OCI-LY1 (cell line): ENCODE measurements around the gene LMO1.

Source experiments
- H2AFZ ChIP-seq: fragments of 200-600 bp; sonication (generic), shearing (Covaris generic); 2 replicates; pipeline ENCODE4 v1.6.0; 2014; ENCODE audit warnings: antibody characterized with exemption, mild to moderate bottlenecking, low read length
- H3F3A ChIP-seq: fragments of 200-600 bp; sonication (generic), shearing (Covaris generic); 2 replicates; pipeline ENCODE4 v1.6.0; 2014; ENCODE audit warnings: mild to moderate bottlenecking, antibody characterized with exemption, low read length, moderate library complexity; ENCODE audit not compliant: insufficient read depth
- H3K27ac ChIP-seq: fragments of 200-600 bp; sonication (generic); 2 replicates; pipeline ENCODE4 v1.5.1; 2014; ENCODE audit warnings: low read length, mixed run types, mild to moderate bottlenecking, low read depth; ENCODE audit not compliant: poor library complexity, severe bottlenecking
- H3K27me3 ChIP-seq: fragments of 200-600 bp; sonication (generic); 2 replicates; pipeline ENCODE4 v1.6.0; 2014; ENCODE audit warnings: antibody characterized with exemption, mild to moderate bottlenecking, low read length, moderate library complexity; ENCODE audit not compliant: insufficient read depth
- H3K36me3 ChIP-seq: fragments of 200-600 bp; sonication (generic); 2 replicates; pipeline ENCODE4 v1.6.1; 2014; ENCODE audit warnings: mild to moderate bottlenecking, antibody characterized with exemption, low read length, moderate library complexity, mixed read lengths; ENCODE audit not compliant: insufficient read depth
- H3K4me1 ChIP-seq: fragments of 200-600 bp; sonication (generic); 2 replicates; pipeline ENCODE4 v1.5.1; 2014; ENCODE audit warnings: mild to moderate bottlenecking, low read length, moderate library complexity; ENCODE audit not compliant: insufficient read depth, severe bottlenecking
- H3K4me2 ChIP-seq: fragments of 200-600 bp; sonication (generic), shearing (Covaris generic); 2 replicates; pipeline ENCODE4 v1.6.1; 2014; ENCODE audit warnings: low read length
- H3K4me3 ChIP-seq: fragments of 200-600 bp; sonication (generic); 2 replicates; pipeline ENCODE4 v1.5.1; 2014; ENCODE audit warnings: low read length, low read depth, mild to moderate bottlenecking, mixed read lengths; ENCODE audit not compliant: poor library complexity, severe bottlenecking
- H3K79me2 ChIP-seq: fragments of 200-600 bp; shearing (Covaris generic); 2 replicates; pipeline ENCODE4 v1.6.1; 2016; ENCODE audit warnings: mixed run types, low read length, mixed read lengths; ENCODE audit not compliant: insufficient read depth
- H3K9ac ChIP-seq: fragments of 200-600 bp; sonication (generic), shearing (Covaris generic); 2 replicates; pipeline ENCODE4 v1.6.1; 2014; ENCODE audit warnings: mild to moderate bottlenecking, low read length, mixed read lengths
- H3K9me2 ChIP-seq: fragments of 200-600 bp; sonication (generic), shearing (Covaris generic); 2 replicates; pipeline ENCODE4 v1.6.1; 2014; ENCODE audit warnings: low read depth, mild to moderate bottlenecking, low read length, mixed read lengths
- H3K9me3 ChIP-seq: fragments of 200-600 bp; shearing (Covaris generic); 2 replicates; pipeline ENCODE4 v1.6.1; 2014; ENCODE audit warnings: low read length, mixed read lengths
- H4K20me1 ChIP-seq: fragments of 200-600 bp; sonication (generic), shearing (Covaris generic); 2 replicates; pipeline ENCODE4 v1.6.0; 2016; ENCODE audit warnings: mild to moderate bottlenecking, low read length; ENCODE audit not compliant: insufficient read depth
- EZH2 ChIP-seq: fragments of 200-600 bp; sonication (generic), shearing (Covaris generic); IDR thresholded peaks from 2 replicates; pipeline ENCODE4 v1.8.0; 2017; ENCODE audit warnings: borderline replicate concordance, mixed run types, mild to moderate bottlenecking, antibody characterized with exemption, low read length, moderate library complexity, mixed read lengths
- TF ChIP-seq, protein P1 (sequence below): fragments of 200-600 bp; sonication (generic), shearing (Covaris generic); IDR thresholded peaks from 2 replicates; pipeline ENCODE4 v1.5.1; 2017; ENCODE audit warnings: mild to moderate bottlenecking, antibody characterized with exemption, low read length, moderate library complexity, mixed read lengths

LMO1 gene

DNA sequence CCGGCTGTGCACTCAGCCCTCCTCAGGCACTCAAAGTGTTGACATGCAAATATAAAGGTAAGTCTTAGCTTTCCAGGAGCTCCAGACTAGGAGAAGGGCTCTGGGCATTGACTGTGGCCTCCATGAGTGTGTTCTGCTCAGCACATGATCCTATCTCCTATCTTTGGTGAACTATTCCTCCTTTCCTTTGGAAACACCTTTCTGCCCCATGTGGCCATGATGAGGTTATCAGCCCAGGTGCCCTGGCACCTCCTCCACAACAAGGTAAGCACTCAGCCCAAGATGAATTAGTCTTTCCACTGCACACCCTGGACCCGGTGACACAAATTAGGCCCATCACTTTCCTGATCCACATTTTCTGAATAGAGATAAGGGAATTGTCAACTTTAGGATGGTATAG is 37.9 kb upstream of the LMO1 start:
- TF ChIP-seq EZH2: no peak
- TF ChIP-seq, protein P1, sequence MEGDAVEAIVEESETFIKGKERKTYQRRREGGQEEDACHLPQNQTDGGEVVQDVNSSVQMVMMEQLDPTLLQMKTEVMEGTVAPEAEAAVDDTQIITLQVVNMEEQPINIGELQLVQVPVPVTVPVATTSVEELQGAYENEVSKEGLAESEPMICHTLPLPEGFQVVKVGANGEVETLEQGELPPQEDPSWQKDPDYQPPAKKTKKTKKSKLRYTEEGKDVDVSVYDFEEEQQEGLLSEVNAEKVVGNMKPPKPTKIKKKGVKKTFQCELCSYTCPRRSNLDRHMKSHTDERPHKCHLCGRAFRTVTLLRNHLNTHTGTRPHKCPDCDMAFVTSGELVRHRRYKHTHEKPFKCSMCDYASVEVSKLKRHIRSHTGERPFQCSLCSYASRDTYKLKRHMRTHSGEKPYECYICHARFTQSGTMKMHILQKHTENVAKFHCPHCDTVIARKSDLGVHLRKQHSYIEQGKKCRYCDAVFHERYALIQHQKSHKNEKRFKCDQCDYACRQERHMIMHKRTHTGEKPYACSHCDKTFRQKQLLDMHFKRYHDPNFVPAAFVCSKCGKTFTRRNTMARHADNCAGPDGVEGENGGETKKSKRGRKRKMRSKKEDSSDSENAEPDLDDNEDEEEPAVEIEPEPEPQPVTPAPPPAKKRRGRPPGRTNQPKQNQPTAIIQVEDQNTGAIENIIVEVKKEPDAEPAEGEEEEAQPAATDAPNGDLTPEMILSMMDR: no peak
- Histone ChIP-seq H3K4me1 (no peaks in the 10 kb centered on the region), H3K79me2 (no peaks in the 10 kb centered on the region), H3K27me3 (no peaks in the 10 kb centered on the region), H3K9ac (no peak overlapping the region), H3F3A (no peaks in the 10 kb centered on the region), H3K36me3 (no peaks in the 10 kb centered on the region), H3K4me3 (no peak overlapping the region), H3K4me2 (no peak overlapping the region), H3K9me2 (no peaks in the 10 kb centered on the region), H2AFZ (no peak overlapping the region), H3K9me3 (no peaks in the 10 kb centered on the region), H4K20me1 (no peaks in the 10 kb centered on the region), H3K27ac (no peak overlapping the region)

DNA sequence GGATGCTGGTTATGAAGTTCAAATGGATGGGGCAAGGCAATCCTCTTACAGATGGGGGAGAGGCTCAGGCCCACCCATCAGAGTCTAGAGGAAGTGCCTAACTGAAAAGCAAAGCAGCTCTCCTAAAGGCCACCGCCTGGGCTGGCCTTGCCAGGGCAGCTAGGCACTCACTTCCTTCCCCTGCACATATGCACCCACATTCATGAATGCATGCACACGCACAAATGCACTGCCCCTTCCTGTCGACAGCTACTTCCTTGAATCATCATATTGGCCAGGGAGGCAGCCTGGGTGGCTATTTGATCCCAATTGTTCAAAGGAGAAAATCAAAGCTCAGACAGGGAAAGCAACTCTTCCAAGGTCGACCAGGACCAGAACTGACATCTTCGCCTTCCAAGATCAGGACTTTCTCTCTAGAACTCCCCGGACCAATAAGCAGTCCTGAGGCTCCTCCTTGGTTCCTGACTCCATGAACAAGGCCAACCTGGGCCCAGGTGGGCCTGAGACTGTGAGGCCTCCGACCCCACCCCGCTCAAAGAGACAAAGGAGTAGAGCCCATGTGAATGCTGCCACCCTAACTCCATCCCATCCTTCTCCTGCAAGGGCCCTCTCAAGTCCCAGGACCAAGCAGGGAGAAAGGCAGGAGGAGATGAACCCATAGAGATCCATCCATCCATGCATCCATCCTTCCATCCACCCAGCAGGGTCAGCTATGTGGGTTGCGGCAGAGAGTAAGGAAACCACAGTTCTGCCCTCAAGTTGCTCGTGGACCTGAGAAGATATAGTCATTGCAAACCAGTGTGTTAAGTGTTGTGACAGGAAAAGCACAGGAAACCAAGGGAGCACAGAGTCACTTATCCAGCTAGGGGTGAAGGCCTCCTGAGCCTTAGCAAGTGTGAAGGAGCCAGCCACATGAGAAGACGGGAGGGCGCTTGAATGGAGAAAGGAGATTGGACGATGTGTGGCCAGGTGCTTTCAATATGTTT is 35.4 kb upstream of the LMO1 start:
- H3K27ac ChIP-seq: no peak overlapping the region
- H2AFZ ChIP-seq: no peak overlapping the region
- H3K4me1 ChIP-seq: no peaks in the 10 kb centered on the region
- no peaks in the 10 kb centered on the region for H3K9me3 ChIP-seq
- H3F3A ChIP-seq: no peaks in the 10 kb centered on the region
- no peak overlapping the region for H3K4me3 ChIP-seq
- H4K20me1 ChIP-seq: no peaks in the 10 kb centered on the region
- no peaks in the 10 kb centered on the region for H3K9me2 ChIP-seq
- H3K79me2 ChIP-seq: no peaks in the 10 kb centered on the region
- no peak overlapping the region for H3K4me2 ChIP-seq
- H3K27me3 ChIP-seq: no peaks in the 10 kb centered on the region
- H3K36me3 ChIP-seq: no peaks in the 10 kb centered on the region
- TF ChIP-seq, protein P1: no peak
- TF ChIP-seq EZH2: no peak
- no peak overlapping the region for H3K9ac ChIP-seq

DNA sequence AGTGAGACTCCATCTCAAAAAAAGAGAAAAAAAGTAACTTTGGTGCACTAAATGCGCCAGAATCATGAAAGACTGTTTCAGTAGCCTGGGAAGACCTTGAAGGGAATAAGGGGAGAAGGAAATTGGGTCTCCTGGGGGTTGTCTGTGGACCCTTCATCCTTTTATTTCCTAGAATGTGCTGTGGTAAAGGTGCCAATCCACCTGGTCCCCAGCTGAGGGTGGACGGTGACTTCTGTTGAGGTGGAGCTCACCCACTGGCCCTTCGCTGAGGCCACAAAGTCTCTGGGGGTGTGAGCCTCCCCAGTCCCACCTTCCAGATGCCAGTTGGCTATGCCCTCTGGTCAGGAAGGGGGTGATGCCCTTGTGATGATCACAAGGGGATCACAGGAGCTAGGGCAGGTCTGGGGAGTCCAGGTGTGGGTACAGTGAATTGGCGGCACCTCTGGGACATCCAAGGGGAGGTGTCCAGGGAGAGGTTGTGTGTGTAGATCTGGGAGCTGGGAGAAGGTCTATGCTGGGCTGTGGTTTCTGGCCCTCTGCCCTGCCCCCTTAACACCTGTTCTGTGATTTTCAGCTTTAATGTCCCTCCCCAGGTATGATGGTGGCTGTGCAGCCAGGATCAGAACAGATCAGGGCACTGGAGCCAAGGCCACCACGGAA is 34.2 kb upstream of the LMO1 start:
- H3K4me2 ChIP-seq: no peak overlapping the region
- no peaks in the 10 kb centered on the region for H3F3A ChIP-seq
- no peaks in the 10 kb centered on the region for H3K79me2 ChIP-seq
- H3K36me3 ChIP-seq: no peaks in the 10 kb centered on the region
- H3K27me3 ChIP-seq: peaks cover 3% of the 10 kb centered on the region; the same call in 1 of the 2 replicates
- H3K27ac ChIP-seq: no peak overlapping the region
- H3K9me2 ChIP-seq: no peaks in the 10 kb centered on the region
- H4K20me1 ChIP-seq: no peaks in the 10 kb centered on the region
- no peaks in the 10 kb centered on the region for H3K9me3 ChIP-seq
- no peak overlapping the region for H3K9ac ChIP-seq
- H3K4me1 ChIP-seq: no peaks in the 10 kb centered on the region
- no peak overlapping the region for H2AFZ ChIP-seq
- TF ChIP-seq EZH2: no peak
- TF ChIP-seq, protein P1: no peak
- no peak overlapping the region for H3K4me3 ChIP-seq
